Measurements from ENCODE around the gene MAML3.

The MAML3 gene

DNA sequence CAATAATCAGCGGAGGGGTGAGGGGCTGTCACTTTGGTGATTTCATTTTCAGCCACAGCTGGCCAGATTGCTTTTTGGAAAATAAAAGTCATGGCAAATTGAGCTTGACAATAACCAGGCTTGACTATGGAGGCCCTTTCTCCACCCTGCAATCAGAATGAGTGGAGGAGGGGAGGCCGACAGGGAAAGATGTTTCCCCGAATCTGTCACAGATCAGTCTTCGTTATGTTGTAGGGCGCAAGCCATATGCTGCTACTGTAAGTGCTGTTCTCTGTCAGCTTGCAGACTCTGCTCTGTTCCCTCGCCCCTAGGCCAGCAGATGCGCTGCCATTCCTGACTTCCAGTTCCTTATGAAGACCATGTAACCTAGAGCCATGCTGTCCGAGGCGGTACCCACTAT is 374.3 kb downstream of the MAML3 start:
- no peak for TF ChIP-seq CREB1 (IDR thresholded peaks at IDR 0.05; ENCODE audit: low read depth)
- no peak for TF ChIP-seq TAF1 (IDR thresholded peaks at IDR 0.05; ENCODE audit: low read depth)
- no peak for TF ChIP-seq NFIC (IDR thresholded peaks at IDR 0.05)
- no peak for TF ChIP-seq EP300 (IDR thresholded peaks at IDR 0.05; ENCODE audit: borderline replicate concordance)
- TF ChIP-seq, protein P1, sequence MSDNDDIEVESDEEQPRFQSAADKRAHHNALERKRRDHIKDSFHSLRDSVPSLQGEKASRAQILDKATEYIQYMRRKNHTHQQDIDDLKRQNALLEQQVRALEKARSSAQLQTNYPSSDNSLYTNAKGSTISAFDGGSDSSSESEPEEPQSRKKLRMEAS (IDR thresholded peaks at IDR 0.05): no peak
- TF ChIP-seq TCF12 (IDR thresholded peaks at IDR 0.05; ENCODE audit: low read depth): no peak
- no peak for TF ChIP-seq ZBTB7A (IDR thresholded peaks at IDR 0.05; ENCODE audit: low read depth)
- no peak for TF ChIP-seq CEBPB (IDR thresholded peaks at IDR 0.05)
- TF ChIP-seq, protein P2, sequence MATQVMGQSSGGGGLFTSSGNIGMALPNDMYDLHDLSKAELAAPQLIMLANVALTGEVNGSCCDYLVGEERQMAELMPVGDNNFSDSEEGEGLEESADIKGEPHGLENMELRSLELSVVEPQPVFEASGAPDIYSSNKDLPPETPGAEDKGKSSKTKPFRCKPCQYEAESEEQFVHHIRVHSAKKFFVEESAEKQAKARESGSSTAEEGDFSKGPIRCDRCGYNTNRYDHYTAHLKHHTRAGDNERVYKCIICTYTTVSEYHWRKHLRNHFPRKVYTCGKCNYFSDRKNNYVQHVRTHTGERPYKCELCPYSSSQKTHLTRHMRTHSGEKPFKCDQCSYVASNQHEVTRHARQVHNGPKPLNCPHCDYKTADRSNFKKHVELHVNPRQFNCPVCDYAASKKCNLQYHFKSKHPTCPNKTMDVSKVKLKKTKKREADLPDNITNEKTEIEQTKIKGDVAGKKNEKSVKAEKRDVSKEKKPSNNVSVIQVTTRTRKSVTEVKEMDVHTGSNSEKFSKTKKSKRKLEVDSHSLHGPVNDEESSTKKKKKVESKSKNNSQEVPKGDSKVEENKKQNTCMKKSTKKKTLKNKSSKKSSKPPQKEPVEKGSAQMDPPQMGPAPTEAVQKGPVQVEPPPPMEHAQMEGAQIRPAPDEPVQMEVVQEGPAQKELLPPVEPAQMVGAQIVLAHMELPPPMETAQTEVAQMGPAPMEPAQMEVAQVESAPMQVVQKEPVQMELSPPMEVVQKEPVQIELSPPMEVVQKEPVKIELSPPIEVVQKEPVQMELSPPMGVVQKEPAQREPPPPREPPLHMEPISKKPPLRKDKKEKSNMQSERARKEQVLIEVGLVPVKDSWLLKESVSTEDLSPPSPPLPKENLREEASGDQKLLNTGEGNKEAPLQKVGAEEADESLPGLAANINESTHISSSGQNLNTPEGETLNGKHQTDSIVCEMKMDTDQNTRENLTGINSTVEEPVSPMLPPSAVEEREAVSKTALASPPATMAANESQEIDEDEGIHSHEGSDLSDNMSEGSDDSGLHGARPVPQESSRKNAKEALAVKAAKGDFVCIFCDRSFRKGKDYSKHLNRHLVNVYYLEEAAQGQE (IDR thresholded peaks at IDR 0.05; ENCODE audit: low read depth): no peak
- TF ChIP-seq TEAD4 (IDR thresholded peaks at IDR 0.05): no peak
- no peak for TF ChIP-seq YY1 (IDR thresholded peaks at IDR 0.05; ENCODE audit: low read depth)
- TF ChIP-seq EGR1 (IDR thresholded peaks at IDR 0.05): no peak
- TF ChIP-seq, protein P3, sequence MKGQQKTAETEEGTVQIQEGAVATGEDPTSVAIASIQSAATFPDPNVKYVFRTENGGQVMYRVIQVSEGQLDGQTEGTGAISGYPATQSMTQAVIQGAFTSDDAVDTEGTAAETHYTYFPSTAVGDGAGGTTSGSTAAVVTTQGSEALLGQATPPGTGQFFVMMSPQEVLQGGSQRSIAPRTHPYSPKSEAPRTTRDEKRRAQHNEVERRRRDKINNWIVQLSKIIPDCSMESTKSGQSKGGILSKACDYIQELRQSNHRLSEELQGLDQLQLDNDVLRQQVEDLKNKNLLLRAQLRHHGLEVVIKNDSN (IDR thresholded peaks at IDR 0.05): no peak
- TF ChIP-seq FOXM1 (IDR thresholded peaks at IDR 0.05; ENCODE audit: borderline replicate concordance, low read depth): no peak
- no peak for TF ChIP-seq RAD21 (IDR thresholded peaks at IDR 0.05; ENCODE audit: low read depth)

DNA sequence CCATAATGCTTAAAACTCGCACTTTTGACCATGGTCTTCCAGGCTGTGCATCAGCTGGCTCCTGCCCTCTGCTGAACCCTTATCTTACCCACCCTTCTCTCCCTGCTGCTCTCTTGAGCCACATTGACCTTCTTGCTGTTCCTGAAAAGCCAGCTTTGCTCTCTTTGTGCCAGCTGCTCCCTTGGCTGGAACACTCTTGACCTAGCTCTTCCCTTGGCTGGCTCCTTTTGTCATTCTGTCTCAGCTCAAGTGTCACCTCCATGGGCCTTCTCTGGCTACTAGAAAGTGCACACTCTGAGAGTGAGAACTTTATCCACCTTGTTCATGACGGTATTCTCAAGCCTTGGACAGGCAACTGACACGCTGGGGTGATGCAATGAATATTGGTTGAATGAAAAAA is 376.2 kb downstream of the MAML3 start:
- TF ChIP-seq NFIC (IDR thresholded peaks at IDR 0.05) (no peak), TEAD4 (IDR thresholded peaks at IDR 0.05) (no peak), EP300 (IDR thresholded peaks at IDR 0.05; ENCODE audit: borderline replicate concordance) (no peak), FOXM1 (IDR thresholded peaks at IDR 0.05; ENCODE audit: borderline replicate concordance, low read depth) (no peak), YY1 (IDR thresholded peaks at IDR 0.05; ENCODE audit: low read depth) (no peak), CEBPB (IDR thresholded peaks at IDR 0.05) (no peak), EGR1 (IDR thresholded peaks at IDR 0.05) (no peak)
- TF ChIP-seq, protein P2 (IDR thresholded peaks at IDR 0.05; ENCODE audit: low read depth): no peak

DNA sequence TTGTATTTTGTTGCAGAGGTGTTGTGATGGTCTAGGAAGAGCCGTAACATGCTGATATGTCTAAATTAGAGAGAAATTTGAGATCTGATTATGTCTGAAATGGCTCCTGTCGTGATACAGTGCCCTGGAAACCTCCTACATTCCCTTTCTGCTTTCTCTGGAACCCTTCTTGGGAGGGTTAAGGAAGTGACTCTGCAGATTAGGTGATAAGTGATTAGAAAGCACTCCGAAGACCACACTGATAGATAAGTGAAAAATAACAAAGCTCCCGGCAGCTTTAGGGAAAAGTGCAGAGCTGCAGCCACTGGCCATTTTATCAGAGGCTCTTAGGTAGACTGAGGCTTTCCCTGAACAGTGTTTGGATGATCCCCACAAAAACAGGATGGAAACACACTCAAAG is 377.7 kb downstream of the MAML3 start:
- TF ChIP-seq NFIC (IDR thresholded peaks at IDR 0.05) (no peak), ZBTB7A (IDR thresholded peaks at IDR 0.05; ENCODE audit: low read depth) (no peak), EP300 (IDR thresholded peaks at IDR 0.05; ENCODE audit: borderline replicate concordance) (no peak), RAD21 (IDR thresholded peaks at IDR 0.05; ENCODE audit: low read depth) (no peak), EGR1 (IDR thresholded peaks at IDR 0.05) (no peak), TAF1 (IDR thresholded peaks at IDR 0.05; ENCODE audit: low read depth) (no peak), YY1 (IDR thresholded peaks at IDR 0.05; ENCODE audit: low read depth) (no peak), CREB1 (IDR thresholded peaks at IDR 0.05; ENCODE audit: low read depth) (no peak), TCF12 (IDR thresholded peaks at IDR 0.05; ENCODE audit: low read depth) (no peak)
- TF ChIP-seq, protein P1 (IDR thresholded peaks at IDR 0.05): no peak
- TF ChIP-seq, protein P2 (IDR thresholded peaks at IDR 0.05; ENCODE audit: low read depth): no peak
- TF ChIP-seq, protein P3 (IDR thresholded peaks at IDR 0.05): no peak

DNA sequence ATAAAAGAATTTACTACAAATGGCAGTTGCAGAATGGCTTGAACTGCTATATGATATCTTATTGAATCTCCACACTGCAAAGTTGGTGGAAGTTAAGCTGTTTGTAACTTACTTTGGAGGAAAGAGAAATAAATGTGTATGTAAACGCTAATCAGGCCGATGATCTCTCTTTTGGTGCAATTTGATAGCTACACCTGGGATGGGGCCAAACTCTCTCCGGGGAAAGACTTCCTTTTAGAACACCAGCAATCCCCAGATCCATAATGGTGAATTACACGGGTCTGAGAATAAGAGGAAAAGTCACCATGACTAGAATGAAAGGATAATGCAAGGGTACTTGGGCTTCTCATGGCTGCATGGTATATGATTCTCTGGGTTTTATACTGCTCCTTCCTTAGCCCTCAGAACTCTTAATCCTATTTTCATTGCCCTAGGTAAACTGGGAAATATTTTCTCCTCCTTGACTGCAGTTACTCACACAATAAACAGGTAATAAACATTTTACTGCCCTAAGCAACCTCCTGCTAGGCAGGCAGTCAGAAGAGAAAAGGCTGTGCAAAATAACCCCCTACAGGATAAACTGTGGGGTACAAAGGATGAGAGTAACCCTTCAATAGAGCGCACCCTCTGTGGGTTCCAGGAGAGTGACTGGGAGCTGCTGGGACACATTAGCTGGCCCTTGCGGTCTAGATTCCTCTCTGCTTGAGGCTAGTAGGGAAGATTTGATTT is 379.1 kb downstream of the MAML3 start:
- TF ChIP-seq RAD21 (IDR thresholded peaks at IDR 0.05; ENCODE audit: low read depth) (no peak), TCF12 (IDR thresholded peaks at IDR 0.05; ENCODE audit: low read depth) (no peak)
- TF ChIP-seq, protein P3 (IDR thresholded peaks at IDR 0.05): no peak

Data from Ishikawa (cell line).